Small intestine (tissue), 7 donors: ENCODE measurements around the gene MYO1A. TPM values are rescaled to one million over a fixed set of nuclear protein-coding genes. Genes with fewer than 3 reads are reported as not detected.

Experiments used
- DNase-seq, 2 donors: peaks; one replicate each; pipeline versions ENCODE4 v3.0.0 to v3.0.0-alpha.2; 2013
- FAIRE-seq: peaks from 2 replicates; lab custom pipeline; 2012; peaks lifted over from hg19 to GRCh38; lab: Jason Lieb, UNC
- H3K27ac ChIP-seq, 3 donors: one replicate each; pipeline ENCODE4 v1.5.1; 2013; ENCODE audit warnings: low read length in 2 of 3, mild to moderate bottlenecking in 2 of 3, control low read depth in 1 of 3, inconsistent platforms in 1 of 3, low read depth in 1 of 3, moderate library complexity in 1 of 3
- H3K27me3 ChIP-seq, 3 donors: one replicate each; pipeline ENCODE4 v1.6.1; 2013; ENCODE audit warnings: low read length in 3 of 3, inconsistent platforms in 1 of 3; ENCODE audit not compliant: control insufficient read depth in 3 of 3, insufficient read depth in 3 of 3
- H3K36me3 ChIP-seq, 3 donors: one replicate each; pipeline ENCODE4 v1.6.1; 2013; ENCODE audit warnings: low read length in 3 of 3, inconsistent platforms in 1 of 3, low read depth in 1 of 3, mild to moderate bottlenecking in 1 of 3, moderate library complexity in 1 of 3; ENCODE audit not compliant: control insufficient read depth in 3 of 3, insufficient read depth in 2 of 3
- H3K4me1 ChIP-seq, 3 donors: one replicate each; pipeline ENCODE4 v1.6.1; 2013; ENCODE audit warnings: low read length in 2 of 3, inconsistent platforms in 1 of 3, low read depth in 1 of 3, mild to moderate bottlenecking in 1 of 3, moderate library complexity in 1 of 3; ENCODE audit not compliant: control insufficient read depth in 3 of 3, insufficient read depth in 2 of 3
- H3K4me3 ChIP-seq, 3 donors: one replicate each; pipeline ENCODE4 v1.5.1; 2013; ENCODE audit warnings: low read length in 3 of 3, control low read depth in 1 of 3, inconsistent platforms in 1 of 3, low read depth in 1 of 3, mild to moderate bottlenecking in 1 of 3, moderate library complexity in 1 of 3
- H3K9me3 ChIP-seq, 2 donors: one replicate each; pipeline ENCODE4 v1.6.1; 2013; ENCODE audit warnings: low read depth in 1 of 2, low read length in 1 of 2; ENCODE audit not compliant: control insufficient read depth in 2 of 2, insufficient read depth in 1 of 2
- WGBS, 3 donors: extraction: QIAGEN DNeasy Blood & Tissue Kit; methylation state at CpG; one replicate each; pipeline ENCODE4 v1.1.7; 2013; 5-methylcytosine and 5-hydroxymethylcytosine counted together
- polyA plus RNA-seq, 4 donors: library from polyadenylated mRNA; stranded (reverse) in 3 of 4; unstranded in 1 of 4; fragments of 200-250 nt in 3 of 4; fragments of 120-200 nt in 1 of 4; gene quantifications; one replicate each; pipeline versions ENCODE4 v1.2.1 to v1.2.3, GENCODE V29; 2013
- donor health status: healthy with polysubstance abuse.
- donor health status: control.
- donor health status: control.
- donor health status: Bipolar disorder and iron deficiency.
- donor health status: healthy.

MYO1A gene
- polyA plus RNA-seq, 4 donors = 202 to 971 (median 563) TPM

DNA sequence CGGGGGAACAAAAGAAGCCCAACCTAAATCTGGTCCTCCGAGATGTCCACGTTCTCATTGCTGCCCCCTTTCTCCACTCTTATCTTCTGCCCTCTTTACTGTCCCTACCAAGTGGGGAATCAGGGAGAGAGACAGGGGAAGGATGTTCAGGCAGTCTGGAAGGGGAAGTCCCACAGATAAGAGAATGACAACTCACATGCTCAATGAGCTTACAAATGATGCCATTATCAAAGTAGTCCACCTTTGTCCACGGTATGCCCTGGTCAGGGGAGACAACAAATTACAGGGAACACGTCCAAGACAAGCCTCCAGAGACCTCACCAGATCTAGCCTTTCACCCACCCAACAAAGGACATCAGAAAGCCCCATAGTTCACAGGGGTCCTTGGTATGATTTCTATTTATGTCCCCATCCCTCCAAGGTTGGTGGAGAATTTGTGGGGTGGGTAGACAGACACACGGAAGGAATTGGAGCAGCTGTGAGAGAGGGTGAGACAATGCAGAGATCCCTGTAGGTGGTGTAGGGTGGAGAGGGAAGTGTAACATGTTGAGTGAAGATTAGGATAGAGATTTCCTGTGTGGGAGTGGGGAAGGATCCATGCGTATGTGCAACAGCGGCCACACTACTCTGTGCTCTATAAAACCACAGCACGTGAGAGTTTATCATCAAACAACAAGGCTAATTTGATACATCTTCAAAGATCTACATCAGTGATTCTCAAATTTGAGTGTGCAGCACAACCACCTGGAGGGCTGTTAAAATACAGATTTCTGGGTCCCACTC, 10.7 kb downstream of the MYO1A start:
- 72 to 85% (median 81%) methylated on average over 9 of the region's 9 CpGs for WGBS, 3 donors
- Histone ChIP-seq H3K27ac (no peak overlapping the region), H3K4me3 (no peak overlapping the region), H3K36me3 (peaks cover 0 to 82% (median 41%) of the 10 kb centered on the region in 3 donors), H3K27me3 (no peaks in the 10 kb centered on the region), H3K9me3 (no peaks in the 10 kb centered on the region), H3K4me1 (no peaks in the 10 kb centered on the region)
- DNase-seq (no peak), FAIRE-seq (no peak)

DNA sequence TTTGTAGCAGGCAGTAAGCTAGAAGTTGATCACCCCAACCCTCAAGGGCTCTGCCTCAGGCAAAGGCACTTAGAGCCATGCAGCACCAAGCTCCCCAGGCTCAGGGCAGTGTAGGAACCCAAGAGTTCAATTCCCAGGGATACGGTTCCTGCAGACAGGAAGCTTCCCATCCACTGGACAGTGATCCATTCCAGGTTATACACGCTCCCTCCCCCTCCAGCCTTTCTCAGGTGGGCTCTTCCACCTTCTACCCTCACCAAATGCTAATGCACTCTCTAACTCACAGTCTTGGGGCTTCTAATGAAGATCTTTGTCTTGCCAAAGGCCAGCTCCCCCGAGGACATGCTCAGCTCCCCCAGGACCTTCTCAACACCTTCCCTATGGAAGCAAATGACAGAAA, 12.7 kb downstream of the MYO1A start:
- Histone ChIP-seq H3K4me1 (no peaks in the 10 kb centered on the region), H3K4me3 (no peak overlapping the region), H3K27ac (no peak overlapping the region), H3K27me3 (no peaks in the 10 kb centered on the region), H3K9me3 (no peaks in the 10 kb centered on the region), H3K36me3 (peaks cover 0 to 77% (median 34%) of the 10 kb centered on the region in 3 donors)
- WGBS, 3 donors = 77 to 84% (median 77%) methylated on average over 3 of the region's 3 CpGs
- DNase-seq (no peak), FAIRE-seq (no peak)

DNA sequence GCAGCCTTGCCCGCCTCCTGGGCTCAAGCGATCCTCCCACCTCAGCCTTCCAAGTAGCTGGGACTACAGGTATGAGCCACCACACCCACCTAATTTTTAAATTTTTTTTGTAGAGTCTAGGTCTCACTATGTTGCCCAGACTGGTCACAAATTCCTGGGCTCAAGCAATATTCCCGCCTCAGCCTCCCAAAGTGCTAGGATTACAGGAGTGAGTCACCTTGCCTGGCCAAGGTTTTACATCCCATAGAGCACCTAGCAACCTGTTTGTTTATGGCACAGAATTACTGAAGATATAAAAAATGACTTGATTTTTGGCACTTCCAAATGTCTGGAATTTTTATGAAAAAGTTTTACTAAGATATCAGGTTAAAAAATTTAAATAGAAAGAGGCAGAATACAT, 16.5 kb downstream of the MYO1A start:
- Histone ChIP-seq H3K4me1 (no peaks in the 10 kb centered on the region), H3K9me3 (no peaks in the 10 kb centered on the region), H3K27me3 (no peaks in the 10 kb centered on the region), H3K4me3 (no peak overlapping the region), H3K36me3 (peaks cover 4 to 88% (median 43%) of the 10 kb centered on the region in 3 donors), H3K27ac (no peak overlapping the region)
- 91 to 94% (median 92%) methylated on average over 3 of the region's 3 CpGs for WGBS, 3 donors
- DNase-seq (no peak), FAIRE-seq (no peak)

DNA sequence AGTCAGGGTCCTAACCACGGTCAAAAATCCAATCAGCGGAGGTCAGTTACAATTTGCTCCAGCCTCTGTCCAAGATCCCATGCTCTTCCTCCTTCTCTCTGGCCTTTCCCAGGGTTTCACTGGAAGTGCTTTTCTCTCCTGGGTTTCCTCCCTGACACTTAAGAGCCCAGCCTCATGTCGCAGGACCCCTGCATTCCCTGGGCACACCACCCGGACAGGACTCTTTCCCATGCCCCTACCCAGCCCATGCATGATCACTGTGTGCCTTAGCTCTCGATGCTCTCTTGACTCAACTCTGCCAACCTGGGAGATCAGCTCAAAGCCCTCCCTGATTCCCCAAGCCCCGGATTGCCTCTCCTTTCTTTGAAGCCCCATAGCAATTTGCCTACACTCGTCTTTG, 18.1 kb downstream of the MYO1A start:
- no peaks in the 10 kb centered on the region for H3K4me1 ChIP-seq
- 69 to 89% (median 84%) methylated on average over 7 of the region's 7 CpGs for WGBS, 3 donors
- DNase-seq (no peak), FAIRE-seq (no peak)
- H3K4me3 ChIP-seq = no peak overlapping the region
- H3K9me3 ChIP-seq = no peaks in the 10 kb centered on the region
- H3K27ac ChIP-seq = no peak overlapping the region
- H3K36me3 ChIP-seq = peaks cover 6 to 86% (median 40%) of the 10 kb centered on the region in 3 donors
- H3K27me3 ChIP-seq = no peaks in the 10 kb centered on the region

- DNase-seq (no peak), FAIRE-seq (no peak)
- H3K9me3 ChIP-seq = no peaks in the 10 kb centered on the region
- peaks cover 6 to 86% (median 34%) of the 10 kb centered on the region in 3 donors for H3K36me3 ChIP-seq
- no peaks in the 10 kb centered on the region for H3K27me3 ChIP-seq
- no peak overlapping the region for H3K27ac ChIP-seq
- H3K4me1 ChIP-seq = no peaks in the 10 kb centered on the region
- no peak overlapping the region for H3K4me3 ChIP-seq
- 5 to 21% (median 10%) methylated on average over 2 of the region's 2 CpGs for WGBS, 3 donors
These were observed 18.7 kb downstream of the MYO1A start for GRCh38 chr12:57031138-57031725.

DNA sequence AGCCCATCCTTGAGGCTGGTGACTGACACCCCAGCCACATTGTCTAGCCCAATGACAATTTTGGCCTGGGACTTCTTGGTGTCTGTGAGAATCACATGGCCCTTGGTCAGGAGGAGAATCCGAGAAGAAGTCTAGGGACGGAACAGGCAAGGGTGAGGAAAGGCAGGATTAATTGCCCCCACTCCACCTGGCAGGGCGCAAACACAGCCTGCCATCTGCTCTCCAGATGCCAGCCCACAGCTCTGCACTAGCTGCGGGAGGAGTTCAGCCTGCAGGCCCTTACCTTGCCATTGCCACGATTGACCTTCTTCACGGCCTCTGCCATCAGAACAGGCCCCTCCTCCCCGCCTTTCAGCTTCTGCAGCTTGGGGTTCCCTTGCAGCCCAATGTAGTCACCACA, 20.5 kb downstream of the MYO1A start:
- Histone ChIP-seq H3K27me3 (no peaks in the 10 kb centered on the region), H3K4me1 (no peaks in the 10 kb centered on the region), H3K36me3 (peaks cover 6 to 84% (median 29%) of the 10 kb centered on the region in 3 donors), H3K4me3 (no peak overlapping the region), H3K27ac (no peak overlapping the region), H3K9me3 (no peaks in the 10 kb centered on the region)
- DNase-seq (no peak), FAIRE-seq (no peak)
- 87 to 92% (median 88%) methylated on average over 7 of the region's 7 CpGs for WGBS, 3 donors

GRCh38 chr12:57027805-57028153, 22.1 kb downstream of the MYO1A start:
- H3K9me3 ChIP-seq = no peaks in the 10 kb centered on the region
- H3K27ac ChIP-seq = no peak overlapping the region
- no peaks in the 10 kb centered on the region for H3K27me3 ChIP-seq
- 56 to 68% (median 58%) methylated on average over 5 of the region's 5 CpGs for WGBS, 3 donors
- no peak overlapping the region for H3K4me3 ChIP-seq
- no peaks in the 10 kb centered on the region for H3K4me1 ChIP-seq
- FAIRE-seq = no peak
- H3K36me3 ChIP-seq = peaks cover 6 to 74% (median 29%) of the 10 kb centered on the region in 3 donors
- no peak for DNase-seq

DNA sequence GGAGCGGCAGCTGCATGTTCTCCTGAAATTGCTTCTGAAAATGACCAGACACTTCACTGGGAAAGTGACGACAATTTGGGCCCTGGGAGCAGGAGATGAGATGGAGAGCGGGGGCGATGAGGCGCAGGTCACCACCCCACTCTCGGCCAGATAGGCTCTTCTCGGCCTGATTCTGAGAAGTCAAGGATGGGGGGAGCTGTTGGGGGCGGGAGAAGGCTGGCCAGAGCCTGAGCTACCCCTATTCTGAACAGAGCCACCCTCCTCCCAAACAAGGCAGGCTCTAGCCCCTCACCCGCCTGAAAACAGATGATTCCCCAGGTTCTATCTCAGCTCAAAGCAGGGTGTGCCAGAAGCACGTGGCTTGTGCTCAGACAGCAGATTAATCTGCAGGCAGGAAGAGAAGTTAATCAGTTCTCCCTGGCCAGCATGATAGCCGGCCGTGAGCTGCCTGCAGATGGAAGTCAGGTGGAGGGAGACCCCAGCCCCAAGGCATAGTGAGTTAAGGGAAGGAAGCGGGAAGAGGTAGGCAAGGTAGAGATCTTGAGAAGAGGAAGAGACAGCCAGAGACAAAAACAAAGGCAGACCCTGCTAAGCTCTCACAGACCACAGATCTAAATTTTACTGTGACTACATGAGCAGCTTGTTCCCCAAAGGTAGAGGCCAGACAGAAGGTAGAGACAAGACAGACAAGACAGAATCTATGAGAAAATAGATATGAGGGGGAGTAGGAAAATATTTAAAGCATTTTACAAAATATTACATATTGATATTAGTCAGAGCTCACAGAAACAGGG, 22.7 kb downstream of the MYO1A start:
- Histone ChIP-seq H3K4me1 (no peaks in the 10 kb centered on the region), H3K4me3 (no peak overlapping the region), H3K27me3 (no peaks in the 10 kb centered on the region), H3K36me3 (peaks cover 6 to 71% (median 28%) of the 10 kb centered on the region in 3 donors), H3K9me3 (no peaks in the 10 kb centered on the region), H3K27ac (no peak overlapping the region)
- 59 to 79% (median 71%) methylated on average over 13 of the region's 13 CpGs for WGBS, 3 donors
- no peak for DNase-seq
- FAIRE-seq = no peak
